IMR-90 (cell line): ENCODE data around the gene ZNF341. TPM values are rescaled to one million over a fixed set of nuclear protein-coding genes. Genes with fewer than 3 reads are reported as not detected.
"Not testable (repeated sequence)": the region's sequence is repeated elsewhere in the genome, so short reads cannot be mapped to it uniquely, and the experiment has no call there.

Experiments used
- ATAC-seq: fragments of 200-7000 bp; cut with Tn5 transposase; 2 replicates; pipeline ENCODE4 v1.9.1; 2020; ENCODE audit warnings: low read depth, mild to moderate bottlenecking, moderate library complexity
- BruUV-seq: library from RNA; stranded (reverse); fragments of 400-500 nt; replicated peaks from 2 replicates; lab custom pipeline; 2021; lab: Mats Ljungman, UMichigan
- CTCF ChIA-PET: fragments of 300-600 bp; formaldehyde crosslinking; extraction: SDS; loops from one replicate; lab custom pipeline; 2021; ENCODE audit warnings: antibody characterized with exemption; lab: Yijun Ruan, JAX
- POLR2A ChIA-PET: fragments of 300-600 bp; sonication (Branson Sonifier 250); formaldehyde crosslinking; loops from one replicate; lab custom pipeline; 2022; ENCODE audit warnings: antibody characterized with exemption; ENCODE audit not compliant: unreplicated experiment; lab: Charles Lee
- DNase-seq: peaks from one replicate; pipeline ENCODE4 v3.0.0; 2013
- H2AFZ ChIP-seq: replicated peaks from 2 replicates; pipeline ENCODE3; 2013; ENCODE audit warnings: low read length, mild to moderate bottlenecking; ENCODE audit not compliant: poor library complexity
- H2AK5ac ChIP-seq: 2 replicates; pipeline ENCODE4 v1.6.1; 2013; ENCODE audit warnings: low read depth, low read length, inconsistent platforms
- H2AK9ac ChIP-seq: replicated peaks from 2 replicates; pipeline ENCODE3; 2013; ENCODE audit warnings: mild to moderate bottlenecking, low read depth, low read length, moderate library complexity; ENCODE audit not compliant: poor library complexity
- H2BK120ac ChIP-seq: 2 replicates; pipeline ENCODE4 v1.6.1; 2013; ENCODE audit warnings: low read depth, low read length, inconsistent platforms
- H2BK15ac ChIP-seq: 3 replicates; pipeline ENCODE4 v1.6.1; 2013; ENCODE audit warnings: low read depth, low read length, inconsistent platforms
- H2BK20ac ChIP-seq: 2 replicates; pipeline ENCODE4 v1.6.1; 2013; ENCODE audit warnings: low read depth, mild to moderate bottlenecking, inconsistent platforms, low read length, moderate library complexity
- H2BK5ac ChIP-seq: 2 replicates; pipeline ENCODE4 v1.6.1; 2013; ENCODE audit warnings: mild to moderate bottlenecking, low read depth, low read length, inconsistent platforms; ENCODE audit not compliant: poor library complexity, severe bottlenecking
- H3K14ac ChIP-seq: replicated peaks from 2 replicates; pipeline ENCODE4 v1.6.1; 2013; ENCODE audit warnings: low read depth, low read length, inconsistent platforms
- H3K18ac ChIP-seq: 2 replicates; pipeline ENCODE4 v1.6.1; 2013; ENCODE audit warnings: low read depth, low read length, control low read depth
- H3K23ac ChIP-seq: 2 replicates; pipeline ENCODE4 v1.6.1; 2013; ENCODE audit warnings: low read depth, low read length, inconsistent platforms
- H3K27ac ChIP-seq: 2 replicates; pipeline ENCODE4 v1.5.1; 2013; ENCODE audit warnings: mild to moderate bottlenecking, control low read depth, low read length; ENCODE audit not compliant: insufficient read depth
- H3K27me3 ChIP-seq: 2 replicates; pipeline ENCODE4 v1.6.1; 2013; ENCODE audit warnings: low read length; ENCODE audit not compliant: control insufficient read depth, insufficient read depth
- H3K36me3 ChIP-seq: 2 replicates; pipeline ENCODE4 v1.6.1; 2013; ENCODE audit warnings: low read length, mixed read lengths; ENCODE audit not compliant: control insufficient read depth, insufficient read depth
- H3K4ac ChIP-seq: 2 replicates; pipeline ENCODE4 v1.6.1; 2013; ENCODE audit warnings: low read depth, low read length, inconsistent platforms
- H3K4me1 ChIP-seq: 2 replicates; pipeline ENCODE4 v1.6.1; 2013; ENCODE audit warnings: low read length, mixed read lengths; ENCODE audit not compliant: control insufficient read depth, insufficient read depth
- H3K4me2 ChIP-seq: 2 replicates; pipeline ENCODE4 v1.6.1; 2013; ENCODE audit warnings: low read depth, mild to moderate bottlenecking, control low read depth, low read length, moderate library complexity
- H3K4me3 ChIP-seq: 2 replicates; pipeline ENCODE4 v1.5.1; 2013; ENCODE audit warnings: low read depth, mild to moderate bottlenecking, control low read depth, low read length, moderate library complexity; ENCODE audit not compliant: insufficient read depth
- H3K56ac ChIP-seq: 2 replicates; pipeline ENCODE4 v1.6.1; 2013; ENCODE audit warnings: low read length, inconsistent platforms; ENCODE audit not compliant: insufficient read depth; ENCODE audit errors: extremely low read depth
- H3K79me1 ChIP-seq, 2 experiments: 2 replicates each; pipeline ENCODE4 v1.6.1; 2013; ENCODE audit warnings: low read length in 2 of 2, inconsistent platforms in 1 of 2, low read depth in 1 of 2
- H3K9ac ChIP-seq: 2 replicates; pipeline ENCODE4 v1.6.1; 2013; ENCODE audit warnings: low read depth, low read length, control low read depth
- H3K9me1 ChIP-seq: 2 replicates; pipeline ENCODE4 v1.6.1; 2013; ENCODE audit warnings: low read length, inconsistent platforms; ENCODE audit not compliant: insufficient read depth
- H3K9me3 ChIP-seq: 2 replicates; pipeline ENCODE4 v1.6.1; 2013; ENCODE audit warnings: low read length; ENCODE audit not compliant: control insufficient read depth, insufficient read depth
- H4K20me1 ChIP-seq: 2 replicates; pipeline ENCODE4 v1.6.1; 2013; ENCODE audit warnings: low read length, inconsistent platforms; ENCODE audit not compliant: insufficient read depth
- H4K5ac ChIP-seq: 2 replicates; pipeline ENCODE4 v1.6.1; 2013; ENCODE audit warnings: mild to moderate bottlenecking, low read depth, low read length, control low read depth
- H4K8ac ChIP-seq, 2 experiments: 2 replicates each; pipeline ENCODE4 v1.6.1; 2013; ENCODE audit warnings: low read depth in 2 of 2, low read length in 2 of 2, control low read depth in 1 of 2, inconsistent platforms in 1 of 2
- H4K91ac ChIP-seq: 2 replicates; pipeline ENCODE4 v1.6.1; 2013; ENCODE audit warnings: low read depth, low read length, inconsistent platforms; ENCODE audit not compliant: insufficient read depth
- WGBS, 2 experiments: methylation state at CpG; one replicate each; pipeline versions ENCODE4 v1.1.5 to v1.1.7; 2013; ENCODE audit warnings: missing lambda C conversion rate in 2 of 2; ENCODE audit not compliant: insufficient read length in 1 of 2; ENCODE audit errors: extremely low coverage in 2 of 2; 5-methylcytosine and 5-hydroxymethylcytosine counted together
- dilution Hi-C: fragments of 300-500 bp; cut with HindIII; formaldehyde crosslinking; loops from one replicate; pipeline ENCODE4 v1.14.3; 2018; ENCODE audit warnings: low sequenced_read_pairs; ENCODE audit not compliant: unreplicated experiment
- in situ Hi-C: fragments of 300-500 bp; cut with MboI; formaldehyde crosslinking; loops from 3 replicates; pipeline ENCODE4 v1.14.3; 2019; ENCODE audit warnings: low sequenced_read_pairs, inconsistent platforms, mixed read lengths
- intact Hi-C: fragments of 100-400 bp; cut with micrococcal nuclease; formaldehyde crosslinking; loops from 2 replicates; pipeline ENCODE4 v1.10.0; 2022
- polyA plus RNA-seq, 3 experiments: library from polyadenylated mRNA; depleted of rRNA; stranded (reverse); fragments of >200 nt; gene quantifications; 2 replicates each; pipeline ENCODE4 v1.2.3, GENCODE V29; 2012; ENCODE audit warnings: low replicate concordance in 1 of 3
- total RNA-seq: library from RNA; depleted of rRNA; stranded (reverse); fragments of >200 nt; gene quantifications from 2 replicates; pipeline ENCODE4 v1.2.3, GENCODE V29; 2012

Gene ZNF341
- total and polyA plus RNA-seq, 2 of the 4 experiments (the other 2 are of a cell fraction), result 1.1 to 3.4 TPM

- H3K4ac ChIP-seq, H3K36me3 ChIP-seq, H3K56ac ChIP-seq, H3K9ac ChIP-seq, H3K14ac ChIP-seq, H4K8ac ChIP-seq, H3K4me2 ChIP-seq, H3K27ac ChIP-seq, H2BK15ac ChIP-seq, H4K91ac ChIP-seq, H2BK5ac ChIP-seq, H3K18ac ChIP-seq, H3K27me3 ChIP-seq, H2BK120ac ChIP-seq, POLR2A ChIA-PET, H3K9me1 ChIP-seq, H2AK5ac ChIP-seq, H3K79me1 ChIP-seq, H3K9me3 ChIP-seq, H3K4me3 ChIP-seq, ATAC-seq, H2AK9ac ChIP-seq, dilution Hi-C loops, H3K23ac ChIP-seq, DNase-seq, H2AFZ ChIP-seq, H4K5ac ChIP-seq, in situ Hi-C loops, BruUV-seq, H2BK20ac ChIP-seq: not testable (repeated sequence)
- CTCF ChIA-PET, result interaction anchor here (0.8 to 1.7 kb wide), 4 partner anchors 9 to 43 kb away, joined by 3 to 7 read pairs (median 4); partner anchors contain the start of gene CHMP4B
- H4K20me1 ChIP-seq, result peaks cover 14% of the 10 kb centered on the region; the same call in 1 of the 2 replicates
- intact Hi-C loops, result loop anchor here (1.0 to 2.0 kb wide), 2 partner anchors 276 to 337 kb away; no protein-coding TSS in a partner anchor
- WGBS, 2 experiments, result no CpG with 5 or more reads among the region's 3 CpGs
- peaks cover 10% of the 10 kb centered on the region for H3K4me1 ChIP-seq
These were observed 60.8 kb downstream of the ZNF341 start for GRCh38 chr20:33792598-33792989.
